Mesenchymal stem cell (in vitro differentiated cells and primary cell): Measurements from ENCODE around the gene NMRK2.

ENCODE experiments used
- DNase-seq: peaks from one replicate; pipeline ENCODE4 v3.0.0-alpha.2; 2013
- H2AFZ ChIP-seq: one replicate; pipeline ENCODE4 v1.6.1; 2013; ENCODE audit warnings: low read depth, mild to moderate bottlenecking, control low read depth, inconsistent platforms, low read length, moderate library complexity
- H2AK5ac ChIP-seq: 2 replicates; pipeline ENCODE4 v1.6.1; 2013; ENCODE audit warnings: low read length, moderate library complexity, mild to moderate bottlenecking, inconsistent platforms; ENCODE audit not compliant: severe bottlenecking
- H2BK120ac ChIP-seq: one replicate; pipeline ENCODE4 v1.6.1; 2013; ENCODE audit warnings: low read depth, mild to moderate bottlenecking, inconsistent platforms, low read length, moderate library complexity
- H2BK12ac ChIP-seq, 2 experiments: one replicate each; pipeline ENCODE4 v1.6.1; 2013; ENCODE audit warnings: inconsistent platforms in 2 of 2, low read length in 2 of 2, mild to moderate bottlenecking in 2 of 2, moderate library complexity in 2 of 2, control low read depth in 1 of 2
- H2BK15ac ChIP-seq: one replicate; pipeline ENCODE4 v1.6.1; 2013; ENCODE audit warnings: mild to moderate bottlenecking, low read depth, inconsistent platforms; ENCODE audit not compliant: poor library complexity, severe bottlenecking
- H2BK5ac ChIP-seq: 2 replicates; pipeline ENCODE4 v1.6.1; 2013; ENCODE audit warnings: low read depth, mild to moderate bottlenecking, low read length, control low read depth, inconsistent platforms; ENCODE audit not compliant: poor library complexity, severe bottlenecking
- H3K14ac ChIP-seq, 2 experiments: one replicate each; pipeline ENCODE4 v1.6.1; 2013; ENCODE audit warnings: inconsistent platforms in 2 of 2, low read length in 2 of 2, control low read depth in 1 of 2, mild to moderate bottlenecking in 1 of 2, moderate library complexity in 1 of 2
- H3K18ac ChIP-seq, 2 experiments: one replicate each; pipeline ENCODE4 v1.6.1; 2013; ENCODE audit warnings: inconsistent platforms in 2 of 2, low read length in 2 of 2, control low read depth in 1 of 2, low read depth in 1 of 2, mild to moderate bottlenecking in 1 of 2
- H3K23ac ChIP-seq, 2 experiments: one replicate each; pipeline ENCODE4 v1.6.1; 2013; ENCODE audit warnings: inconsistent platforms in 2 of 2, low read length in 2 of 2, mild to moderate bottlenecking in 2 of 2, moderate library complexity in 2 of 2, control low read depth in 1 of 2
- H3K27ac ChIP-seq: 2 replicates; pipeline ENCODE4 v1.5.1; 2013; ENCODE audit warnings: mild to moderate bottlenecking, moderate library complexity, low read length, control low read depth, inconsistent platforms; ENCODE audit not compliant: poor library complexity, severe bottlenecking
- H3K27me3 ChIP-seq, 2 experiments: 2 replicates each; pipeline versions ENCODE4 v1.6.1 to v1.7.0; 2013; ENCODE audit warnings: low read length in 2 of 2, mild to moderate bottlenecking in 2 of 2, moderate library complexity in 2 of 2, control low read depth in 1 of 2, inconsistent platforms in 1 of 2; ENCODE audit not compliant: control insufficient read depth in 1 of 2, insufficient read depth in 1 of 2
- H3K36me3 ChIP-seq, 2 experiments: 2 replicates each; pipeline versions ENCODE4 v1.6.1 to v1.7.0; 2013; ENCODE audit warnings: low read length in 2 of 2, control low read depth in 1 of 2, inconsistent platforms in 1 of 2, low read depth in 1 of 2, mild to moderate bottlenecking in 1 of 2; ENCODE audit not compliant: insufficient read depth in 2 of 2, control insufficient read depth in 1 of 2
- H3K4ac ChIP-seq, 2 experiments: one replicate each; pipeline ENCODE4 v1.6.1; 2013; ENCODE audit warnings: inconsistent platforms in 2 of 2, low read length in 2 of 2, mild to moderate bottlenecking in 2 of 2, moderate library complexity in 2 of 2, control low read depth in 1 of 2, low read depth in 1 of 2
- H3K4me1 ChIP-seq: 2 replicates; pipeline ENCODE4 v1.6.1; 2013; ENCODE audit warnings: low read depth, low read length, control low read depth; ENCODE audit not compliant: control insufficient read depth, insufficient read depth
- H3K4me2 ChIP-seq: 2 replicates; pipeline ENCODE4 v1.6.1; 2013; ENCODE audit warnings: low read length, mild to moderate bottlenecking, inconsistent platforms; ENCODE audit not compliant: poor library complexity, severe bottlenecking
- H3K4me3 ChIP-seq, 2 experiments: 2 replicates each; pipeline versions ENCODE4 v1.5.1 to v1.7.0; 2013; ENCODE audit warnings: low read length in 2 of 2, mild to moderate bottlenecking in 2 of 2, control low read depth in 1 of 2, low read depth in 1 of 2; ENCODE audit not compliant: insufficient read depth in 1 of 2
- H3K79me1 ChIP-seq: replicated peaks from 2 replicates; pipeline ENCODE4 v1.6.1; 2013; ENCODE audit warnings: mild to moderate bottlenecking, control low read depth, low read length, inconsistent platforms; ENCODE audit not compliant: poor library complexity, severe bottlenecking
- H3K9ac ChIP-seq: 2 replicates; pipeline ENCODE4 v1.7.0; 2013; ENCODE audit warnings: mild to moderate bottlenecking, low read length, moderate library complexity
- H3K9me3 ChIP-seq: 2 replicates; pipeline ENCODE4 v1.7.0; 2013; ENCODE audit warnings: mild to moderate bottlenecking, low read length; ENCODE audit not compliant: control insufficient read depth
- H4K8ac ChIP-seq: one replicate; pipeline ENCODE4 v1.6.1; 2013; ENCODE audit warnings: inconsistent platforms, mild to moderate bottlenecking, low read length, moderate library complexity
- H4K91ac ChIP-seq: one replicate; pipeline ENCODE4 v1.6.1; 2013; ENCODE audit warnings: mild to moderate bottlenecking, low read length, inconsistent platforms
- WGBS: methylation state at CpG from one replicate; pipeline ENCODE4 v1.1.7; 2013; ENCODE audit warnings: mixed read lengths; 5-methylcytosine and 5-hydroxymethylcytosine counted together

The NMRK2 gene

GRCh38 chr19:3902317-3902973 lies 30.4 kb upstream of the NMRK2 start:
- Histone ChIP-seq H2BK5ac (no peak overlapping the region), H3K23ac (no peak overlapping the region), H3K4me3 (no peak overlapping the region), H2BK15ac (no peak overlapping the region), H4K8ac (no peak overlapping the region), H3K9me3 (no peaks in the 10 kb centered on the region), H3K9ac (no peak overlapping the region), H3K27me3 (peaks cover 0 to 31% of the 10 kb centered on the region in 2 experiments), H3K18ac (no peak overlapping the region), H2AFZ (no peak overlapping the region), H3K4me1 (no peaks in the 10 kb centered on the region), H3K36me3 (no peaks in the 10 kb centered on the region), H3K79me1 (no peaks in the 10 kb centered on the region), H2BK120ac (no peak overlapping the region), H2BK12ac (no peak overlapping the region), H2AK5ac (no peak overlapping the region), H4K91ac (no peak overlapping the region), H3K4me2 (no peak overlapping the region), H3K27ac (no peak overlapping the region), H3K4ac (no peak overlapping the region), H3K14ac (no peak overlapping the region)
- no peak for DNase-seq
- 86% methylated on average over 14 of the region's 15 CpGs for WGBS

- no peak overlapping the region for H3K9ac ChIP-seq
- DNase-seq: no peak
- no peak overlapping the region for H2AFZ ChIP-seq
- H3K23ac ChIP-seq: no peak overlapping the region
- H3K9me3 ChIP-seq: no peaks in the 10 kb centered on the region
- no peak overlapping the region for H2BK12ac ChIP-seq
- no peak overlapping the region for H3K4me2 ChIP-seq
- H2BK15ac ChIP-seq: no peak overlapping the region
- no peak overlapping the region for H4K8ac ChIP-seq
- no peak overlapping the region for H2BK5ac ChIP-seq
- no peaks in the 10 kb centered on the region for H3K4me1 ChIP-seq
- no peak overlapping the region for H2BK120ac ChIP-seq
- no peak overlapping the region for H3K18ac ChIP-seq
- no peak overlapping the region for H4K91ac ChIP-seq
- peaks cover 0 to 24% of the 10 kb centered on the region in 2 experiments for H3K27me3 ChIP-seq
- 95% methylated on average over 6 of the region's 8 CpGs for WGBS
- no peak overlapping the region for H3K14ac ChIP-seq
- no peak overlapping the region for H2AK5ac ChIP-seq
- no peak overlapping the region for H3K4ac ChIP-seq
- H3K4me3 ChIP-seq: no peak overlapping the region
- H3K27ac ChIP-seq: no peak overlapping the region
- H3K79me1 ChIP-seq: no peaks in the 10 kb centered on the region
- no peaks in the 10 kb centered on the region for H3K36me3 ChIP-seq
Measured at GRCh38 chr19:3904233-3904632, 28.6 kb upstream of the NMRK2 start.

- DNase-seq: no peak
- H2BK15ac ChIP-seq: no peak overlapping the region
- H2BK120ac ChIP-seq: no peak overlapping the region
- H3K14ac ChIP-seq: no peak overlapping the region
- no peak overlapping the region for H2BK5ac ChIP-seq
- H4K91ac ChIP-seq: no peak overlapping the region
- no peak overlapping the region for H3K4ac ChIP-seq
- no peaks in the 10 kb centered on the region for H3K79me1 ChIP-seq
- no peak overlapping the region for H3K4me3 ChIP-seq
- no peak overlapping the region for H3K27ac ChIP-seq
- H3K27me3 ChIP-seq: peaks cover 0 to 14% of the 10 kb centered on the region in 2 experiments
- H3K4me2 ChIP-seq: no peak overlapping the region
- H3K23ac ChIP-seq: no peak overlapping the region
- no peak overlapping the region for H2AFZ ChIP-seq
- H3K36me3 ChIP-seq: no peaks in the 10 kb centered on the region
- H3K9ac ChIP-seq: no peak overlapping the region
- H3K9me3 ChIP-seq: peaks cover 5% of the 10 kb centered on the region
- H3K18ac ChIP-seq: no peak overlapping the region
- H2BK12ac ChIP-seq: no peak overlapping the region
- H4K8ac ChIP-seq: no peak overlapping the region
- no peak overlapping the region for H2AK5ac ChIP-seq
- no peaks in the 10 kb centered on the region for H3K4me1 ChIP-seq
- WGBS: 87% methylated on average over 50 of the region's 50 CpGs
Measured at GRCh38 chr19:3907626-3908265, 25.1 kb upstream of the NMRK2 start.

- H2BK12ac ChIP-seq: no peak overlapping the region
- peaks cover 5% of the 10 kb centered on the region for H3K9me3 ChIP-seq
- no peak overlapping the region for H3K9ac ChIP-seq
- peak overlapping the region; percentile 2 for H4K91ac ChIP-seq
- H2AFZ ChIP-seq: no peak overlapping the region
- no peak overlapping the region for H2AK5ac ChIP-seq
- no peaks in the 10 kb centered on the region for H3K79me1 ChIP-seq
- no peak overlapping the region for H2BK15ac ChIP-seq
- no peak overlapping the region for H3K4me3 ChIP-seq
- H3K4me2 ChIP-seq: no peak overlapping the region
- no peak overlapping the region for H2BK5ac ChIP-seq
- no peak overlapping the region for H3K27ac ChIP-seq
- H3K14ac ChIP-seq: no peak overlapping the region
- H3K36me3 ChIP-seq: no peaks in the 10 kb centered on the region
- no peaks in the 10 kb centered on the region for H3K4me1 ChIP-seq
- H3K27me3 ChIP-seq: peaks cover 0 to 12% of the 10 kb centered on the region in 2 experiments
- DNase-seq: no peak
- no peak overlapping the region for H3K4ac ChIP-seq
- no peak overlapping the region for H2BK120ac ChIP-seq
- no peak overlapping the region for H4K8ac ChIP-seq
- no peak overlapping the region for H3K23ac ChIP-seq
- 86% methylated on average over 14 of the region's 14 CpGs for WGBS
- no peak overlapping the region for H3K18ac ChIP-seq
Measured at GRCh38 chr19:3908266-3909054, 24.4 kb upstream of the NMRK2 start.
